DOHH2 (cell line): ENCODE results near the gene USE1.

Experiments
- H3F3A ChIP-seq: fragments of 200-600 bp; sonication (generic), shearing (Covaris generic); 2 replicates; pipeline ENCODE4 v1.6.0; 2016; ENCODE audit warnings: antibody characterized with exemption, mild to moderate bottlenecking; ENCODE audit not compliant: control insufficient read depth, insufficient read depth
- H3K27ac ChIP-seq: fragments of 200-600 bp; sonication (generic); 2 replicates; pipeline ENCODE4 v1.5.1; 2014; ENCODE audit warnings: low read depth, mild to moderate bottlenecking, low read length, moderate library complexity
- H3K27me3 ChIP-seq: fragments of 200-600 bp; sonication (generic); 2 replicates; pipeline ENCODE4 v1.6.1; 2014; ENCODE audit warnings: mild to moderate bottlenecking, low read length, mixed read lengths; ENCODE audit not compliant: control insufficient read depth
- H3K36me3 ChIP-seq: fragments of 200-600 bp; sonication (generic); 2 replicates; pipeline ENCODE4 v1.6.1; 2014; ENCODE audit warnings: mild to moderate bottlenecking, low read length, moderate library complexity, mixed read lengths; ENCODE audit not compliant: control insufficient read depth
- H3K4me1 ChIP-seq: fragments of 200-600 bp; sonication (generic); 2 replicates; pipeline ENCODE4 v1.6.1; 2014; ENCODE audit warnings: mild to moderate bottlenecking, low read length, mixed read lengths; ENCODE audit not compliant: control insufficient read depth
- H3K4me2 ChIP-seq: fragments of 200-600 bp; sonication (generic); 2 replicates; pipeline ENCODE4 v1.6.0; 2014; ENCODE audit warnings: mild to moderate bottlenecking, low read length, moderate library complexity
- H3K4me3 ChIP-seq: fragments of 200-600 bp; sonication (generic); 2 replicates; pipeline ENCODE4 v1.5.1; 2014; ENCODE audit warnings: mild to moderate bottlenecking, low read length, mixed read lengths
- H3K79me2 ChIP-seq: fragments of 200-600 bp; sonication (generic); 2 replicates; pipeline ENCODE4 v1.6.1; 2014; ENCODE audit warnings: mild to moderate bottlenecking, low read length, mixed read lengths; ENCODE audit not compliant: control insufficient read depth
- H3K9me2 ChIP-seq: fragments of 200-600 bp; sonication (generic); replicated peaks from 2 replicates; pipeline ENCODE4 v1.6.1; 2014; ENCODE audit warnings: mild to moderate bottlenecking, low read length, mixed read lengths; ENCODE audit not compliant: control insufficient read depth
- H3K9me3 ChIP-seq: fragments of 200-600 bp; sonication (generic); 2 replicates; pipeline ENCODE4 v1.6.1; 2014; ENCODE audit warnings: antibody characterized with exemption, low read length, mixed read lengths; ENCODE audit not compliant: control insufficient read depth, insufficient read depth
- H4K20me1 ChIP-seq: fragments of 200-600 bp; sonication (generic); 2 replicates; pipeline ENCODE4 v1.6.0; 2014; ENCODE audit warnings: low read depth, mild to moderate bottlenecking, antibody characterized with exemption, low read length, moderate library complexity; ENCODE audit not compliant: control insufficient read depth, insufficient read depth
- EZH2phosphoT487 ChIP-seq: fragments of 200-600 bp; sonication (generic); IDR thresholded peaks from 2 replicates; pipeline ENCODE4 v1.6.1; 2017; ENCODE audit warnings: borderline replicate concordance, mild to moderate bottlenecking, antibody characterized with exemption, low read length, moderate library complexity, mixed read lengths
- TF ChIP-seq, protein P1 (sequence below): fragments of 200-600 bp; sonication (generic); IDR thresholded peaks from one replicate; pipeline ENCODE4 v1.5.1; 2014; ENCODE audit warnings: antibody characterized with exemption, mild to moderate bottlenecking, low read depth, low read length; ENCODE audit not compliant: poor library complexity, severe bottlenecking

The USE1 gene

DNA sequence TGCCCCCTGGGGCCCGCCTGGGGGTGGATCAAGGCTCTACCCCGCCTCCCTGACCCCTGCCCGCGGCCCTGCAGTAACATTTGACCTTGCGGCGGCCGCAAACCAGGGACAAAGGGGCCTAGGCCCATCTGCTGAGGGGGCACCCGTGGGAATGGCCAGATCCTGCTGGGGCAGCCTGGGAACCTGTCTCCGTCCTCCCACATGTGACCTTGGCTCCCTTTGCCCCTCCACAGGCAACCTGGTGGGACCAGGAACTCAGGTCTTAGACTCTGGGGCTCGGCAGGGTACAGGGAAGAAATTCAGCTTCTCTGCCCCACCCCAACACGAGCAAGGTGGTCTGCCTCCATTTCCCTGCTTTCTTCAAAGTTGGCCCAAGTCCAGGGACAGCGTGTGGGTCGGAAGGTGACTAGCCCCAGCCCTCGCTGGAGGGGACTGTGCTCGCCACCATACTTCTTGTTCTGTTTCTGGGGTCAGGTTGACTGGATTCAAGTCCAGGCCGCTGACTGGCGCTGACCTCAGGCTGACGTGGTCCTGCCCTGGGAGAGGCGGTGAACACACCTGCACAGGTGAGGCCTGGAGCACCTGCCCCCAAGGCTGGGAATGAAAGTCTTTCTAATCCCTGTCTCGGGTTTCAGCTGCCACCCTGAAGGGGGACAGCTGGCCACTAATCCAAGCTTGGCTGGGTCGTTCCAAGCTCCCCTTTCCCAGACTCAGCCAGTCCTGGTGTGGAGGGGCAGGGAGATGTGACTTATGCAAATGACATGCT lies 33.0 kb downstream of the USE1 start:
- H3K9me2 ChIP-seq: no peaks in the 10 kb centered on the region
- no peak overlapping the region for H3K4me2 ChIP-seq
- H3K27me3 ChIP-seq: no peaks in the 10 kb centered on the region
- no peak overlapping the region for H3K4me3 ChIP-seq
- H3K4me1 ChIP-seq: peaks cover 28% of the 10 kb centered on the region
- no peaks in the 10 kb centered on the region for H3K9me3 ChIP-seq
- peaks cover 4% of the 10 kb centered on the region for H3K36me3 ChIP-seq
- TF ChIP-seq, protein P1, sequence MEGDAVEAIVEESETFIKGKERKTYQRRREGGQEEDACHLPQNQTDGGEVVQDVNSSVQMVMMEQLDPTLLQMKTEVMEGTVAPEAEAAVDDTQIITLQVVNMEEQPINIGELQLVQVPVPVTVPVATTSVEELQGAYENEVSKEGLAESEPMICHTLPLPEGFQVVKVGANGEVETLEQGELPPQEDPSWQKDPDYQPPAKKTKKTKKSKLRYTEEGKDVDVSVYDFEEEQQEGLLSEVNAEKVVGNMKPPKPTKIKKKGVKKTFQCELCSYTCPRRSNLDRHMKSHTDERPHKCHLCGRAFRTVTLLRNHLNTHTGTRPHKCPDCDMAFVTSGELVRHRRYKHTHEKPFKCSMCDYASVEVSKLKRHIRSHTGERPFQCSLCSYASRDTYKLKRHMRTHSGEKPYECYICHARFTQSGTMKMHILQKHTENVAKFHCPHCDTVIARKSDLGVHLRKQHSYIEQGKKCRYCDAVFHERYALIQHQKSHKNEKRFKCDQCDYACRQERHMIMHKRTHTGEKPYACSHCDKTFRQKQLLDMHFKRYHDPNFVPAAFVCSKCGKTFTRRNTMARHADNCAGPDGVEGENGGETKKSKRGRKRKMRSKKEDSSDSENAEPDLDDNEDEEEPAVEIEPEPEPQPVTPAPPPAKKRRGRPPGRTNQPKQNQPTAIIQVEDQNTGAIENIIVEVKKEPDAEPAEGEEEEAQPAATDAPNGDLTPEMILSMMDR: no peak
- no peak for TF ChIP-seq EZH2phosphoT487
- H3F3A ChIP-seq: peaks cover 10% of the 10 kb centered on the region
- peaks cover 21% of the 10 kb centered on the region for H3K79me2 ChIP-seq
- H3K27ac ChIP-seq: no peak overlapping the region
- H4K20me1 ChIP-seq: peaks cover 5% of the 10 kb centered on the region

DNA sequence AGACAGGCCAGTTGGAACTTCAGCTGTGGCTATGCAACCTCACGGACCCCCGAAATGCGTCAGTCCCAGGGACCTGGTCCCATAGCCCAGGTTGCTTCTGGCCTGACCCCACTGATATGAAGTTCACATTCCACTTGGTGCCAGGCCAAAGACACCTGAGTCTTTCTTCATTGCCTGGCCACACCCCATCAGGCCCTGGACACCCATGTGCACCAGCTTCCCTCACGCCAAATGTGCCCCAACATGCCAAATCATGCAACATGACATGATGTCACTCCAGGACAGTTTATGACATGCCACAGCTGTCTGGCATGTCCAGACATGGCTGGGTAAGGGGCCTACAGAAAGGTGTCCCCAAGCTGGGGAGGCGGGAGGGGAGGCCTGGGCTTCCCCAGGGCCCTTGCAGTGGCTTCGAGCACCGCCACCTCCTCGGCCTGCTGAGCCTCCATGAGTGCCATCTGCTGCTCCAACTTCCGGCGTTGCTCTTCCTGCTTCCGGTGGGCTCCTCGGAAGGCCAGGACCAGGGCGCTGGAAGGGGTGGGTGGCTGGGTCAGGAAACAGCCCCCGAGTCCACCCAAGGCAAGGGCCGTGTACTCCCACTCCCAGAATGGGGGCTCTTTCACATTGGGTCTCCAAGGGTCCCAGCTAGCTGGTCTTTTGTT lies 34.9 kb downstream of the USE1 start:
- no peak overlapping the region for H3K4me2 ChIP-seq
- H3K9me2 ChIP-seq: no peaks in the 10 kb centered on the region
- H3K4me1 ChIP-seq: peaks cover 19% of the 10 kb centered on the region
- no peak for TF ChIP-seq EZH2phosphoT487
- TF ChIP-seq, protein P1: no peak
- H3K9me3 ChIP-seq: no peaks in the 10 kb centered on the region
- no peak overlapping the region for H3K4me3 ChIP-seq
- no peaks in the 10 kb centered on the region for H3K36me3 ChIP-seq
- no peak overlapping the region for H3K27ac ChIP-seq
- no peaks in the 10 kb centered on the region for H4K20me1 ChIP-seq
- H3K27me3 ChIP-seq: no peaks in the 10 kb centered on the region
- H3F3A ChIP-seq: peaks cover 4% of the 10 kb centered on the region
- peaks cover 3% of the 10 kb centered on the region for H3K79me2 ChIP-seq

DNA sequence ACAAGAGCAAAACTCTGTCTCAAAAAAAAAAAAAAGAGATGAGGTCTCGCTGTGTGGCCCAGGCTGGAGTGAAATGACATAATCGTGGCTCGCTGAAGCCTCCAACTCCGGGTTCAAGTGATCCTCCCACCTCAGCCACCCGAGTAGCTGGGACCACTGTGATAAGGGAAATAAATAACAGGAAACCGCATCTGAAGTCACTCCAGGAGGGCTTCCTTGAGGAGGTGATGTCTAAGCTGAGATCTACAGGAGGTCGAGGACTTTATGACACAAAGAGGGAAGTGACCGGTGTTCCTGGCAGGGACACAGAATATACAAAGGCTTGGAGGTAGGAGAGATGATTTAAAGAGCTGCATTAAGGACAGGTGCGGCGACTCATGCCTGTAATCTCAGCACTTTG lies 39.5 kb downstream of the USE1 start:
- TF ChIP-seq, protein P1: no peak
- no peak for TF ChIP-seq EZH2phosphoT487
- no peak overlapping the region for H3K4me2 ChIP-seq
- no peaks in the 10 kb centered on the region for H3K27me3 ChIP-seq
- H3K79me2 ChIP-seq: no peaks in the 10 kb centered on the region
- no peaks in the 10 kb centered on the region for H3K36me3 ChIP-seq
- H3K27ac ChIP-seq: no peak overlapping the region
- no peaks in the 10 kb centered on the region for H4K20me1 ChIP-seq
- no peaks in the 10 kb centered on the region for H3F3A ChIP-seq
- no peaks in the 10 kb centered on the region for H3K4me1 ChIP-seq
- no peaks in the 10 kb centered on the region for H3K9me2 ChIP-seq
- H3K9me3 ChIP-seq: no peaks in the 10 kb centered on the region
- no peak overlapping the region for H3K4me3 ChIP-seq
